NCI-H1930 (cell line): Measurements from ENCODE around the gene ASPN.

Source experiments
- DNase-seq, 2 experiments: peaks; one replicate each; lab custom pipeline; 2025; lab: John Stamatoyannopoulos, UW

Gene ASPN

DNA sequence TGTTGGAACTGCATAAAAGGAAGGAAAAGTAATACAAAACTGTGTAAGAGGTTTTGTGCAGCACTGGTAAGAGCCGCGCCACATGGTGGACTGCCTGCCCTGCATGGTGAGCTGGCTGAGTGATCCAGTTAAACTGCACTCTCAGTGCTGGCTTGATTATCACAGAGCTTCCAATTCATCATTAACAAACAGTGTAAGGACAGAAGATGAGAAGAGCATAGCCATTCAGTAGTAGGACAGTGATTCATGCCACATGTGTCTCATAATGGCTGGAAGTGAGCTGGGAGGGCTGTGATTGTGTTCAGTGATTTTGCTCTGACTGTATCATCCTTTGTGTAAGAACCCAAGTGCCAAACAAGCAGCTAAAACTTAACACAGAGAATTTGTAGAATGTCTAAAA is 14.1 kb downstream of the ASPN start:
- DNase-seq = no peak

DNA sequence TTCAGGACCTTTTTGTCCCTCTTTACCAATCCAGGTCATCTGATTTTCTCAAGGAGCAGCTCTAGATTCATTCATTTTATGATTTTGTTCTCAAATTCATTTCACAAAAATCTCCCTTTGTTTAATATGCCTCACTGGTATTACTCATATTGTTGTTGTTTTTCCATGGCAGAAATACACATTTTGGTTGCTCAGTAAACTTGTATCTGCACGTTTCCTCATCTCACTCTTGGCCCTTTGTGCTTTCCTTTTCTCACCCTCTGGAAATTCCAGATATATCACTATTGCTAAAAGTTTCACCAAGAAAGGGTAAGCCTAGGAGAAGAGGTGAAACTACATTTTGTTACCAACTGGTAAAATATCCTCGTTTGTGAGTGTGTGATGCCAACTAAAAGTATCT is 14.8 kb downstream of the ASPN start:
- no peak for DNase-seq

DNA sequence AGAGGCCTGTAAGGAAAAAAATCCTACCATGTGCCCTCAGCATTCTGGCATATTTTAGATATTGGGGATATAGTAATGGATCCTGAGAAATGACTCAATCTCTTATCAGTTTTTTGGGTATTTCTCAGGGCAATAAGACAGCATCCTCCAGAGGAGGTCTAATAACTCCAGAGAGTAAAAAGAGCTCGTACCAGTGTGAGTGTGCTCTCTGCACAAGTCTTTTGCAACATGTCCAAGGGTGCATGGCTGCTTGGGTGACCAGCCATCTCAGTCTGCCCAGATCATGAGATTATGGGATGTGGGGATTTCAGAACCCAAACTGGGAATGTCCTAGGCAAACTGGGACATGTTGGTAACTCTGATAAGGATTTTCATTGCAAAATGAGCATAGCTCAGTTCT is 15.3 kb downstream of the ASPN start:
- no peak for DNase-seq

DNA sequence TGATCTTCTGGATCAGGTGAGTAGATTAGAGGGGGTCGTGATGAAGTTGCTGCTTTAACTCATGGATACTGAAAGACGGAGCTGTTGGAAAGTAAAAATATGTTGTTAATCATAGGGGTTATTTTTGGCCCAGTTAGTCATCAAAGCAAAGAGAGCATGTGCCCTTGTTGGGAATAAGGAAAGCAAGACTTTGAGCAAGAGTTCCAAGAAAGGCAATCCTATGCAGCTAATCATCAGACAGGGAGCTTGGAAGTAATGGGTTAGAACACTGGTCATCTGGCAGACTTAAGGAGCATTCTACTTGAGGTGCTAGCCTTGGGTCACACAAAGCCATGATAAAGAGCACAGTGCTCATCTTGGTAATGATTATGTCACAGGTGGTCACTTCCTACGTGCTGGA is 18.3 kb downstream of the ASPN start:
- DNase-seq = no peak

DNA sequence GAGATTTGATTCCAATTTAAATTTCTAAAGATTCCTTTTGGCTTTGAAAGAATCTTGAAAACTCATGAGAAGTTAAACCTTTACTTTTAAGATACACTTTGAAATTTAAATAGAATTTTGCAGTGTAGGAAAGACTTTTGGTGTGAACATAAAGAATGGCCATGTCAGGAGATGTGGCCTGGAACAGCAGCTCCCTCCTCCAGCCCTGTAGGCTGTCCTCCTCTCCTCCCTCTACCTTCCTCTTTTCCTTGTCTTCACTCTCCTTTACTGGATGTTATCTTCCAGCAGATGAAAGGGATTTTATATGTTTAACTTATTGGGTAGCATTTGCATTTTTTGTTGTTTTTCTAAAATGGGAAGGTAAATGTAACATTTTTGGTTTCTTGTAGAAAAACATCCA is 18.9 kb downstream of the ASPN start:
- DNase-seq = no peak

DNA sequence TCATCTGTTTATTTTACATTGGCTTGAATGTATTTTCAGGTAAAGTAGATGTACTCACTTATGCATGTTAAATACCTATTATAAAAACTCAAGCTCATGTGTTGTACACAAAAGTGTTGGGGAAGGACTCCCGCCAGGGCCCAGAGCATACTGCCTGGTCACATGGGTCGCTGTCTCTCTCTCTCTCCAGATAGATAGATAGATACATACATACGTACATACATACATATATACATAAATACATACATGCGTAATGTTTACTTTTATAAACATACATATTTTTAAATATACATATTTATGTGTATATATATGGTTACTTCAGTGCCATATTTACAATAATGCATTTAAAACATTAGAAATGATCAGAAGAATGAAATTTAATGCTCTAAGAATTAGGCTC is 24.7 kb downstream of the ASPN start:
- no peak for DNase-seq

DNA sequence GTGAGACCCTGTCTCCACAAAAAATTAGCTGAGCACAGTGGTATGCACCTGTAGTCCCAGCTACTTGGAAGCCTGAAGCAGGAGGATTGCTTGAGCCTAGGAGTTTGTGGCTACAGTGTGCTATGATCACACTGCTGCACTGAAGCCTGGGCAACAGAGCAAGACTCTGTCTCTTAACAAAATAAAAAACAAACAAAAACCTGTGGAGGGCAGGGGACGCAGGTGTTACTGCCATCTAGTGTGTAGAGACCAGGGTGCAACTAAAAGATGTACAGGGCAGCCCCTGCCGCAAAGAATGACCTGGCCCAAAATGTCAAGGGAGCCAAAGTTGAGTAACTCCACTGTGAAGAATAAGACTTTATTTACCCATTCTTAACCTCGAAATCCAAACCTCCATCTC is 27.1 kb downstream of the ASPN start:
- no peak for DNase-seq

DNA sequence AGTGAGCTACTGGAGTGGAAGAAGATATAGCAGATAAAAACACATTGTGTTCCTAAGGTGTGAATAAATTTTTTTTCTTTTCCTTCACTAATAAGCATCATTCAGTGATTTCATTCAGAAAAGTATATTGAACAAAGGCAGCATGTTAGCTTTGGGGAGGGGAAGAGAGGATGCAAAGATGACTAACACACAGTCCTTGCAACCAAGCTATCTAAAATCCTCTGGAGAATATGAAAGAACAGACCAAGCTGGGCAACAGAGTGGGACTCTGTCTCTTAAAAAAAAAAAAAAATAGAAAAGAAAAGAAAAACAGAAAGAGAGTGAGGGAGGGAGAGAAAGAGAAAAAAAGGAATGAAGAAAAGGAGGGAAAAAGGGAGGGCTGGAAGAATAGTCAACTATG is 35.8 kb downstream of the ASPN start:
- no peak for DNase-seq

DNA sequence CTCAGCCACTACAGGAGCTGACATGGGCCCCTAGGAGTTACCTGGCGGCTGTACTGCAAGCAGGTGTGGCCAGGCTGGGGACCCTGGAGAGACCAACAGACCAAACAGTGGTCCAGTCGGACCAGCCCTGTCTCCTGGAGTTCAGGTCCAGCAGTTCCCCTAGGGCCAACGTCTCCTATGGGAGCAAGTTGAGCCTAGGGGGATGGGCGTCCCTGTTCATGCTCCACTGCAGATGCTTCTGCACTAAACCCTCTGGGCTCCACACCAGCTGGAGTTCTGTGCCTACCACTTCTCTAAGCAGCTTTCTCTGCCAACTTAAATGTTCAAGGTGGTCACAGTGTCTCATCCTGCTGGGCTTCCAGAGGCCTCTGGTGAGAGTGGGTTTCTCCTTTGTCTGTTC is 37.5 kb downstream of the ASPN start:
- no peak for DNase-seq

DNA sequence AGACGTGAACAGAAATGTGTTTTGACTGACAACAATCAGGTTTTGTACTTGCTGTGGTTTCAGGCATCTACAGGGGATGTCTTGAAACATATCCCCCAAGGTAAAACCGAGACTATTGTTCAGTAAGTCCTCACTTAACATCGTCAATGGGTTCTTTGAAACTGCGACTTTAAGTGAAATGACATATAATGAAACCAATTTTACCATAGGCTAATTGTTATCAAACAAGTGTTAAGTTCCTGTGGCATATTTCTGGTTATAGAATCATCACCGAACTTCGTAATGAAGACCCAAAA is 41.6 kb downstream of the ASPN start:
- no peak for DNase-seq

DNA sequence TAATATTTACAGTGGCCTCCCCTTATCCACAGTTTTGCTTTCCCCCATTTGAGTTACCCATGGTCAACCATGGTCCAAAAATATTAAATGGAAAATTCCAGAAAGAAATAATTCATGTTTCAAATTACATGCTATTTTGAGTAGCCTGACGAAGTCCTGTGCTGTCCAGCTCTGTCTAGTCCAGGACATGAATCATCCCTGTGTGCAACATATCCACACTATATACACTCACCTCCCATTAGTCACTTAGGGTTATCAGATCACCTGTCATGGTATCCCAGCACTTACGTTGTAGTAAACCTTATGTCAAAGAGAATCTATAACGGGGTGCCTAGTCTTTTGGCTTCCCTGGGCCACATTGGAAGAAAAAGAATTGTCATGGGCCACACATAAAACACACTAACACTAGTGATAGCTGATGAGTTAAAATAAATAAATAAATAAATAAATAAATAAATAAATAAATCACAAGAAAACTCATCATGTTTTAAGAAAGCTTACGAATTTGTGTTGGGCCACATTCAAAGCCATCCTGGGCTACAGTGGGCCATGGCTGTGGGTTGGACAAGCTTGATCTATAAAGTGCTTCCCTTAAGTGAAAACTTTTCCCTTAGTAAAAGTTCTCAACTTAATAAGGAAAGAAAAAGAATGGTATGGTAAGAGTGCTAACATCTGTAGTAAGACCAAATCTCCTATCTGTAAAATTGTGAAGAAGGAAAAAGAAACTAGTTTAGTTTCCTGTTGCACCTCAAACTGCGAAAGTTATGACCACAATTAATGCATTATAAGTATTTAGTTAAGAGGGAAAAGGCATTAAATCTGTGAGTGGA is 42.2 kb downstream of the ASPN start:
- DNase-seq = no peak

DNA sequence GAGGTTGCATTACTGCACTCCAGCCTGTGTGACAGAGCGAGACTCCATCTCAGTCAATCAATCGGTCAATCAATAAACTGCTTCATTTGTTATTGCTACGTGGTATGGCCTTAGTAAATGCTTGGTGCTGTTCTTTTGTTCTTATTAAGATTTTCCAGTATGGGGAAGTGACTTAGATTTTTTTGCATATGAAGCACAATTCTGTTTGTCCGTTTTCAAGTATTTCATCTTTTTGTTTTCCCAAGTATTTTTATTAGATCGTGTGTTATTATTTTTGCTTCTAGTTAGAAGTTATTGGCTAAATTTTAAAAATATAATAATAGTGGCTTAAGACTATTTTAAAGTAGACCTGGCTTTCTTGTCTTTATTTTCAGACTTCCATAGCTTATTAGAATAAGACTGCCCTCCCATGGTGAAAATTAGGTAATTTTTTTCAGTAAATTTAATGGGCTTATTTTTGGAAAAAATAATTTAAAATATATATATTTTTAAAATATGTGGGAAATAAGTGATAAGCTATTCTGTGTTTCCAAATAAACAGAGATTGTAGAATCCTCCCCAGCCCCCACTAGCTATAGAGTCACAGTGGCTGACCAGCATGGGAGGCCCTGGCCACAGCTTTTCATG is 43.3 kb downstream of the ASPN start:
- DNase-seq = no peak

DNA sequence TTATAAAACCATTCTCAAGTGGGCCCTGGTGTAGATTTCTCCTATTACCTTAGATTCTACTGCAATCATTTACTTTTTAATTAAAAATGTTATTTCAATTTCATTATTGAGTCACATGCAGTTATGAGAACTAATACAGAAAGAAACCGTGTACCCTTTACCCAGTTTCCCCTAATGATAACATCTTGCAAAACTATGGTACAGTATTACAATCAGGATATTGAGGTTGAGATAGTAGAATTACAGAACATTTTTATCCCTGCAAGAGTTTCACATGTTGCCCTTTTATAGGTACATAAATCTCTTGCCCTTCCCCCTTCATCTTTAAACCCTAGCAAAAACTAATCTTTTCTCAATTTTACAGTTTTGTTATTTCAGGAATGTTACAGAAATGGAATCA is 47.0 kb downstream of the ASPN start:
- no peak for DNase-seq

DNA sequence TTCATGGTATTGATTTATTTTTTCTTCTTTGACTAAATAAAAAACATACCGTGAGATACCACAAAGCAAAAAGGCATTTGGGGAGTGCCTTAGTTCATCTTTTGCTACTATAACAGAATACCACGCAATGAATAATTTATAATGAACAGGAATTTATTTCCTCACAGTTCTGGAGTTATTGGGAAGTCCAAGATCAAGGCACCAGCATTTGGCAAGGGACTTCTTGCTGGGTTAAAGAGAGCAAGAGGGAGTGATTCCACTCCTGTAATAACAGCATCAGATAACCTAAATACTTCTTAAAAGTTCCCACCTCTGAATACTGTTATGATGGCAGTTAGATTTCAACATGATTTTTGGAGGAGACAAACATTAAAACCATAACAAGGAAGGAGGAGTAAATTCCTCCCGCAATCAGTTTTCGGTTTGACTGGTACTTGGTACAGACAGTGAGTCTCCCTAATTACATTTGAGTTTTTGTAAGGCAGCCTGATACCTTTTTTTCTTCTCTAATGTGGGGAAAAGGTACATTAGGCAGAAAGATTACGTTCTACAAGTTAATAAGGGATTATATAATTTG is 49.2 kb downstream of the ASPN start:
- no peak for DNase-seq

DNA sequence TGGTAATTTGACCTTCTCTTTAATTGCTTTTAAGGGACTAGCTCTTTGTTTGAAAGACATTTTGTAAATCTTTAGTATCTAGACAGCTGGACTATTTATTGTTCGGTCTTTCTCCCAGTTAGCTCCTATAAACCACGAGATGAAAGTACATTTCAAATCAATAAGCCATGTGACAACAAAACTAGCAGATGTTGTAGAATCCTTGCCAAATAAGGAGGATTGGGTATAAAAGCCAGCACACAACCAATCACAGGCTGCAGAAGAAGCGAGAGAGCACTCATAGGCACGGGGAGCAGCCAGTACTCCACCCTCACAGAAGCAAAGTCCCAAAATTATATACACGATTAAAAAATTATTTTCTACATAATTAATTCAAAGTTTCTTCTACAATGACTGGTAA is 50.0 kb downstream of the ASPN start:
- no peak for DNase-seq

DNA sequence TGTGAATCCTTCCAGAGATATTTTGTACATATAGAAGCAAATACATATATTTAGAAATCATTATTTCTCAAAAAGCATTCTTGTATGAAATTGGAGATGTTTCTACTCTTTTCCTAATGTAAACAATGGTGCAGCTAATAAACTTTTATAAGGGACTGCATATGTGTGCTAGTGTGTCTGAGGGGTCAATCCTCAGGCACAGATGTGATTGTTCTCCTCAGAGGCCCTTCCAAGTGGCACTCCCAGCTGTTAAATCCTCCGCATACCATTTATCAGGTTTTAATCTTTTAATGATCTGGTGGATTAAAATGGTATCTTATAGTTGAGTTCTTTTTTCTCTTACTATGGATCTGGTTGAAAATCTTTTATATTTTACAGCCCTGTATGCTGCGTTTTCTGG is 52.5 kb downstream of the ASPN start:
- DNase-seq = no peak

DNA sequence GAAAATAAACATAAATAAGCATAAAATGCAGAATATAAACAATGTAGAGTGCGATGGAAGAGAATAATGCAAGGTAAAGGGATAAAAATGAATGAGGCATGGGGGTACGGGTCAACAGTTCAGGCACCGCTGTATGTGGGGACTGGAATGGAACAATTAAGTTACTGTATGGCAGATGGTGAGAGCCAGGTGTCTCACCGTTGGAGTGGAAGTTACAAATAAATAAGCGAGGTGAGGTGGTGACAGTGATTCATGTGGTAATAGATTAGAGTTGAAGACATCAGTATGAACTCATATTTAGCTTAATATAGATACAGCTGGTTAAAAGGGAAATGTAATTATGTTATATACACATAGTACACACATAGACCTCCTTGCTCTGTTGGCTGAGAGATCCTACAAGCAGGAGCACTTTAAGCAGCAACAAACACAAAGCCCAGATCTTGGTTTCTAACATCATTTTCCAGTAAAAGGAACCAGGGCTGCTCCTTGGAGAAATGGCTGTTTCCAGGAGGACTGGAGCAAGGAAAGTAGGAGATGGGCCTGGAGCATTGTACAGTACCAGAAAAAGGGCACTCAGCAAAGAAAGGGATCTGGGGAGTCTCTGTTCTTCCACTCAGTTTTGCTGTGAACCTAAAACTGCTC is 55.7 kb downstream of the ASPN start:
- peak; percentile 74 to 80 for DNase-seq

DNA sequence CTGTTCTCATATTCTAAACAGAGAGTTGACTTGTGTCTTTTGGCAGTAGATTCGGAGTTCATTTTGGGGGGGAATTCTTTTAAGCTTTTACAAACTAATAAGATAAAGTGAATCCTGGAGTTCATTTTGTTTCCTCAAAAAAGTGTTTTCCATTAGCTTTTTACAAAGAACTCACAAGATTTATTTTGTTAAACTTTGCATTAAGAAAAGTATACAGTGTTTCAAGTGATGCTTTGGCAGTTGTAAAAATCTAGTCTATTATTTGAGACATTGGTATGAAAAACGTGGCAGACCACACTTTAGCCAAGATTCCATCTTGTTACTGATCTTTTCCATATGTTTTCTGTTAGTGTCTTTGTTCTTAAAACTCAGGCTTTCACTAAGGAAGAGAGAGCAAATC is 56.8 kb downstream of the ASPN start:
- peak in 1 of 2 experiments; percentile 58 for DNase-seq

DNA sequence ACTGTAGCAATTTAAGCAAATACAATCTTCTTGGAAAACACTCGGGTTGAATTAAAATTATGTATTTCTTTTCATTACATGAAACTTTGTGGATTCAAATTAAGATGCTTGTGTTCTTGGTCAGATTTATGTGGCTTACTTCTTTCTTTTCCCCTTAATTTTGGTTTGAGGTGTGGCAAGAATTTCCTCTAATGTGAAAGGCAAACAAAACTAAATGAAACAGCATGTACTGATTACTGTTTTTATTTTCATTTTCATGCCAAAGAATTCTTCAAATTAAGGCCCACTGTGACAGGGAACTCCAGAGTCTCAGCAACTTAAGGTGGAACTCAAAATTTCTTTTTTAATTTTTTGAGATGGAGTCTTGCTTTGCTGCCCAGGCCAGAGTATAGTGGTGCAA is 58.0 kb downstream of the ASPN start, which contains the start of gene OMD:
Gene OMD (minus strand): TSS at position 132 of the 400 bp plus-strand sequence. CDS start 6,913 bp downstream, outside the sequence.
- DNase-seq = no peak

DNA sequence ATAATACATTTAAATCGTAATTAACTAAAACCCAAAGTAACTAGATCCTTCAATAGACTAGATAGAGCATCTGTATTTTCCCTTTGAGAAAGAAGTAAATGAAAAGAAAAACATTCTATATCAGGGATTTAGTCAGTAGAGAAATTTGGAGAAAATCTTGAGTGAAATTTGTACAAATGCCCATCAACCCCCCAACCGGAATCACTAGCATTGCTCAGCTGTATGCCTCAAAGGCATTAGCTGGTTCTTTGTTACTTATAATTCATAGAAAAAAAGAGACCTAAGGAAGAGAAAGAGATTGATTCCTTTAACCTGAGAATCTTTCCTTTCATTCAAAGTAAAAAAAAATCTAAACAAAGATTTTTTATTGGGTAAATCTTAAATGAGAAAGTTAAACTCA is 58.7 kb downstream of the ASPN start:
- DNase-seq = no peak

DNA sequence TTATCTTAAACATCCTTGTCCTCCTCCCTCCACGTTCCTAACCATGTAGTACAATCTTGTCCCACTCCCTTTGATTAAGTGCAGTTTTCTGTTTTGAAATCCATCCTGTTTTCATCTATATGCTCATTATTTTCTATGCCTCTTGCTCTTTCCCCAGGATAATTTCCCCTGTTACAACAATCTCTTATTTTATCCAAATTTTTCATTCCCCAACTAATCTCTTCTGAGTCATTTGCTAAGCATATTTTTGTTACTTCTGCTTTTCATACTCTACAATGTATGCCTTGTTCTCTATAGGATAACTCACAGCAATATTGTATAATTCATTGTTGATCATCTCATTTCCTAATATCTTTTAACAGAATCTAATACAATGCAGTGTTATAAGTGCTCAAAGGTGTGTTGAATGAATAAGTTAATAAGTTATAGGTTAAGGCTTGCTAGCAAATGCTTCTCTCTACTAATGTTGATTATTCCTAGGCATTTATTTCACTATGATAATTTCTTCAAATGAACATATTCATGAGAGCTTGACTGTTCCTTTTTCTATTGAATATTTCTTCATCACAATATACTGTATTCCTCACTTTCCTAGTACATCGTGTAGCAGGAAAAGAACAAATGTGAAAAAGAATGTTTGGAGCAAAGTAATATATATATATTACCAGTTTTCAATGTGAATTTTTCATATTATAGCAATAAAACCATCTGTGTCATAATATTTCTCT is 59.5 kb downstream of the ASPN start:
- DNase-seq = no peak

DNA sequence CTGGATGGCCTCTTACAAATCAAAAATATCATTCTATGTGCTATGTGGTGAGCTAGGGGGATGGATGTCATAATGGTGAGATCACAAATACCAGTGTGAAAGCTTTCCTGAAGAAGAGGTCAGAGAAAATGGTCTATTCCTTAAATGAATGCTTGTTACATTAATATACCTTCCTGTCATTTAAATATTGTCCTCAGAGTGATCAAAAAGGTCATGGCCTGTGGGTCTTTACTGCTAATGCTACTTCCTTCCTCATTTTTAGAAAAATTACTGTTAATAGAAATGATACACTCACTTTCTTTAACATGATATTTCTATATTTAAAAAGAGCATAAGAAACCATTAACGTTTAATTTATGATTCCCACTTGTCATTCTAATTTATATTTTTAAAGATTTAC is 67.7 kb downstream of the ASPN start:
- DNase-seq = no peak
